Type B pancreatic cell (in vitro differentiated cells): ENCODE data around the gene C12orf50. TPM values are rescaled to one million over a fixed set of nuclear protein-coding genes. Genes with fewer than 3 reads are reported as not detected.

ENCODE experiments used
- DNase-seq: peaks from one replicate; pipeline ENCODE4 v3.0.0; 2021; ENCODE audit warnings: mixed read lengths; ENCODE audit not compliant: unreplicated experiment; ENCODE audit errors: extremely low spot score
- H3K27ac Mint-ChIP-seq: 2 replicates; pipeline ENCODE4 v1.8.0; 2021; ENCODE audit warnings: mild to moderate bottlenecking, mixed read lengths
- H3K27me3 Mint-ChIP-seq: 2 replicates; pipeline ENCODE4 v1.8.0; 2021; ENCODE audit warnings: mixed read lengths
- H3K36me3 Mint-ChIP-seq: 2 replicates; pipeline ENCODE4 v1.8.0; 2021; ENCODE audit warnings: mixed read lengths
- H3K4me1 Mint-ChIP-seq: one replicate; pipeline ENCODE4 v1.8.0; 2021; ENCODE audit warnings: mixed read lengths; ENCODE audit not compliant: unreplicated experiment
- H3K4me3 Mint-ChIP-seq: 2 replicates; pipeline ENCODE4 v1.8.0; 2021; ENCODE audit warnings: mild to moderate bottlenecking, mixed read lengths
- H3K9me3 Mint-ChIP-seq: 2 replicates; pipeline ENCODE4 v1.8.0; 2021; ENCODE audit warnings: mixed read lengths
- CTCF ChIP-seq: fragments of 200-600 bp; sonication (generic); conservative IDR thresholded peaks from 2 replicates; pipeline ENCODE4 v1.5.0; 2021; ENCODE audit warnings: antibody characterized with exemption, mild to moderate bottlenecking
- total RNA-seq: library from RNA; stranded (reverse); gene quantifications from 2 replicates; pipeline ENCODE4 v1.2.1, GENCODE V29; 2021; ENCODE audit warnings: low replicate concordance

Gene C12orf50
- total RNA-seq, 1 donor from 2014 or later = 0.17 TPM

GRCh38 chr12:87991483-87991882, 37.7 kb downstream of the C12orf50 start:
- H3K9me3 Mint-ChIP-seq = no peaks in the 10 kb centered on the region
- no peak for TF ChIP-seq CTCF
- H3K36me3 Mint-ChIP-seq = no peaks in the 10 kb centered on the region
- no peak for DNase-seq
- no peaks in the 10 kb centered on the region for H3K27me3 Mint-ChIP-seq
- no peak overlapping the region for H3K27ac Mint-ChIP-seq
- H3K4me3 Mint-ChIP-seq = no peak overlapping the region
- no peaks in the 10 kb centered on the region for H3K4me1 Mint-ChIP-seq

GRCh38 chr12:87988534-87988933, 40.7 kb downstream of the C12orf50 start:
- H3K9me3 Mint-ChIP-seq = no peaks in the 10 kb centered on the region
- no peak for TF ChIP-seq CTCF
- no peak for DNase-seq
- H3K4me1 Mint-ChIP-seq = no peaks in the 10 kb centered on the region
- H3K27me3 Mint-ChIP-seq = no peaks in the 10 kb centered on the region
- H3K36me3 Mint-ChIP-seq = no peaks in the 10 kb centered on the region
- no peak overlapping the region for H3K27ac Mint-ChIP-seq
- no peak overlapping the region for H3K4me3 Mint-ChIP-seq

GRCh38 chr12:87985069-87985675, 44.0 kb downstream of the C12orf50 start:
- no peak for TF ChIP-seq CTCF

GRCh38 chr12:87982208-87982607, 47.0 kb downstream of the C12orf50 start:
- H3K27me3 Mint-ChIP-seq = no peaks in the 10 kb centered on the region
- no peak overlapping the region for H3K27ac Mint-ChIP-seq
- no peaks in the 10 kb centered on the region for H3K9me3 Mint-ChIP-seq

More at GRCh38 chr12:87985069-87985675, 44.0 kb downstream of the C12orf50 start:
- Mint-ChIP-seq H3K27me3 (no peaks in the 10 kb centered on the region), H3K4me1 (no peaks in the 10 kb centered on the region), H3K36me3 (no peaks in the 10 kb centered on the region), H3K4me3 (no peak overlapping the region), H3K27ac (no peak overlapping the region), H3K9me3 (no peaks in the 10 kb centered on the region)
- DNase-seq = no peak

GRCh38 chr12:87981495-87981894, 47.7 kb downstream of the C12orf50 start:
- Mint-ChIP-seq H3K4me1 (no peaks in the 10 kb centered on the region), H3K27ac (no peak overlapping the region), H3K4me3 (no peak overlapping the region), H3K36me3 (no peaks in the 10 kb centered on the region), H3K27me3 (no peaks in the 10 kb centered on the region), H3K9me3 (no peaks in the 10 kb centered on the region)
- DNase-seq = no peak
- no peak for TF ChIP-seq CTCF

More at GRCh38 chr12:87982208-87982607, 47.0 kb downstream of the C12orf50 start:
- no peak for DNase-seq
- H3K4me1 Mint-ChIP-seq = no peaks in the 10 kb centered on the region
- no peaks in the 10 kb centered on the region for H3K36me3 Mint-ChIP-seq
- no peak for TF ChIP-seq CTCF
- H3K4me3 Mint-ChIP-seq = no peak overlapping the region
